Stimulated activated CD8-positive, alpha-beta memory T cell treated with anti-CD3 and anti-CD28 coated beads, Interleukin-4, amount 100 ng/mL, for 1 hour (primary cell): ENCODE measurements around the gene SPATA46.
"Not testable (repeated sequence)": the region's sequence is repeated elsewhere in the genome, so short reads cannot be mapped to it uniquely, and the experiment has no call there.

Experiments
- DNase-seq, 2 donors: peaks; one replicate each; pipeline ENCODE4 v3.0.0-alpha.2; 2020; ENCODE audit warnings: low read depth in 2 of 2, low spot score in 1 of 2

SPATA46 gene, protein sequence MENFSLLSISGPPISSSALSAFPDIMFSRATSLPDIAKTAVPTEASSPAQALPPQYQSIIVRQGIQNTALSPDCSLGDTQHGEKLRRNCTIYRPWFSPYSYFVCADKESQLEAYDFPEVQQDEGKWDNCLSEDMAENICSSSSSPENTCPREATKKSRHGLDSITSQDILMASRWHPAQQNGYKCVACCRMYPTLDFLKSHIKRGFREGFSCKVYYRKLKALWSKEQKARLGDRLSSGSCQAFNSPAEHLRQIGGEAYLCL

DNA sequence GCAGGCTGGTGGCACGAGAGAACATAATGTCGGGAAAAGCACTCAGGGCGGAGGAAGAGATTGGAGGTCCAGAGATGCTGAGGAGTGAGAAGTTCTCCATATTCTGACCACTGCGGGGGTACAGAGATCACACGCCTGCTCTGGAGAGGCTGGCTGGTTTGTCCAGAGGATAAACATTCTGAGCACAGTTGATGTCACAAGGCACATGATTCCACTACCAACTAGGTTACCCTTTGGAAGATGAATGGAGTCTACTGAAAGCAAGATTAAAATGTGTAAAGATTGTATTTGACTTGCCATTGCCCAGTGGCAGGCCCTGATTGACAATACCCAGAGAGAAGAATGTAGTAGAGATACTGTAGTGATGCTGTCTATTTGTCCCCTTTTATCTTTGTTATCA, at the start of gene SPATA46:
Gene SPATA46 (minus strand): TSS at position 164 of the 400 bp plus-strand sequence. CDS start 64 bp downstream, at position 100.
- no peak for DNase-seq

DNA sequence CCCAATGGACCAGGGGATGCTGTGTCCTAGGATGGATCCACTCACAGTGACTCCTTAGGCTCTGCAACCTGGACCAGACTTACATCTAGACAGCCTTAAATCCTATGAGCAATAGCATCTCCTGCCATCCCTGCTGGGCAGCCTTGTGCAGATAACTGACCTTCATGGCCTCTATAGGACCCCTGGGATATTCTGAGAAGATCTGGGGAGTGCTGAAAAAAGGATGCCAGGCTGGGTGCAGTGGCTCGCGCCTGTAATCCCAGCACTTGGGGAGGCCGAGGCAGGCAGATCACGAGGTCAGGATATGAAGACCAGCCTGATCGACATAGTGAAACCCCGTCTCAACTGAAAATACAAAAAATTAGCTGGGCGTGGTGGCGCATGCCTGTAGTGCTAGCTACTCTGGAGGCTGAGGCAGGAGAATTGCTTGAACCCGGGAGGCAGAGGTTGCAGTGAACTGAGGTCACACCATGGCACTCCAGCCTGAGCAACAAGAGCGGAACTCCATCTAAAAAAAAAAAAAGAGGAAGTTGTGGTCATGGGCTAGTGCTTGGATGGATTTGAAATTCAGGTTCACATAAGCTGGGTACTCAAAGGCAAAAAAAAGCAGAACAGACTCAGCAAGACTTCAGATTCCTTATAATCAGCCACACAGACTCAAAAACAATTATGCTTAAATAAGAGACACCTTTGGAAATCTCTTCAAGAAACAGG, 46.2 kb upstream of the SPATA46 start:
- no peak for DNase-seq

DNA sequence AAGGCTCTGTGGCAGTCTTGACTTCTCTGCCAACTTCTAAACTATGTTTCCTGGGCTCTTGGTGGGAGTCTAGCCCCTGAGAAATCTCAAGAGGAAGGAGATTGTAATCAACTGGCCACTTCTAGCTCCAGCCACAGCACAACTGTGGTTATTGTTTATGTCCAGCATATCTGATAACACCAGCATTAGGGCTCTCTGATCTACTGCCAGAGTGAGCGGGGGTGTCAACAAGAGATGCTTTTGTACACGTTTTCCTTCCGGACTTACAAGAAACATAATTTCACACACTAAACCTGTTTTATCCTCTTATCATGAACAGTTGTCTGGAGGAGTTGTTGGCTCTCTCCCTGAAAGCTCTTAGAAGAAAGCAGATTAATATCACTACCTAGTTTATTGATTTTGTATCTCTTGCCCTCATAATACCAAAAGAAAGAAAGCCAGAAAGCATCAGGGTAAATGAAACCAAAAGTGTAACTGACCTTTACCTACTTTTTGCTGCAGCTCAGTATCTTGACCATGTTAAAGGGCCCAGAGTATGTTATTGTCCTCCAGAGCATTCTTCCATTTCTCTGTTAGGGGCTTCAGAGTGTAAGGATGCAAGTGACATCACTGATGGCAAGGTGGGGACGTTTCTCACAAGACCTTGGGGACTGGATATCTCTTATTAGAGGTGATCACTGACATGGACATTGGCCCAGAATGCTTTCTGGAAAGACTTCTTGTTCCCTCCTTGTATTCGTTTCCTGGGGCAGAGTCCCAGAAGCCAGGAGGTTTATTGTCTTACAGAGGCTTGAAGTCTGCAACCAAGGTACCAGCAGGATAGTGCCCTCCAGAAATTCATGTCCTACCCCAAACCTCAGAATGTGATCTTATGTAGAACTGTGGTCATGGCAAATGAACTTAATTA, 44.9 kb upstream of the SPATA46 start:
- no peak for DNase-seq

DNA sequence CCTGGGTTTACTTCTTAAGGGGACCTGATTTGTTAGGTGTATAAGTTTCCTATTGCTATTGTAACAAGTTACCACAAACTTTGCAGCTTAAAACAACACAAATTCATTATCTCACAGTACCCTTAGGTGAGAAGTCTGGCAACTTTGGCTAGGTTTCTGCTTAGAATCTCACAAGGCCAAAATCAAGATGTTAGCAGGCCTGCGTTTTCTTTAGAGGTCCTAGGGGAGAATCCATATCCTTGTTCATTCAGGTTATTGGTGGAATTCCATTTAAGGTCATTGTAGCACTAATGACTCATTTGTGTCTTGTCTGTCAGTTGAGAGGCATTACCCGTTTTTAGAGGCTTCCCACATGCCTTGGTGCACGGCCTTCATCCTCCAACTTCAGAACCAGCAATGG, 43.5 kb upstream of the SPATA46 start:
- DNase-seq: no peak

DNA sequence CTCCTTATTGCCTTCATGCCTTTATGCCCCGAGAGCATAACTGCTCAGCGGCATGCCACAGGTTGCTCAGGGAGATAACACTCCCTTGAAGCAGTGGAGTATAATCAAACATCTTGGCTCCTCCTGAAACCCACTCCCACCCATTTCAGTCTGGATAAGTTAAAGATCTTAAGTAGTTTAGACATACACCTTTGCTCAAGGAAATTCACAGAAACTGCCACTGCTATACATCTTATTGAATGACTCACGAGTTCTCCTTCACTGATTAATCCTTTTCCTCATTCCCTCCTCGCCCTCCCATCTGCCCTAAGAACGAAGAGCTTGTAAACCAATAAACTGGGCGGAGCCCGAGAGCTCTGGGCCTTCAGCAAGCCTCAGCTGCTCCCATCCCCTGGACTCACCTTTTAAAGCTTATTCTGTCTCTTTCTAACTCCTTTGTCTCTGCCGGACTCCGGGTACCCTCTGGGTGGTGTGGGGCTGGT, 42.8 kb upstream of the SPATA46 start:
- not testable (repeated sequence) for DNase-seq

DNA sequence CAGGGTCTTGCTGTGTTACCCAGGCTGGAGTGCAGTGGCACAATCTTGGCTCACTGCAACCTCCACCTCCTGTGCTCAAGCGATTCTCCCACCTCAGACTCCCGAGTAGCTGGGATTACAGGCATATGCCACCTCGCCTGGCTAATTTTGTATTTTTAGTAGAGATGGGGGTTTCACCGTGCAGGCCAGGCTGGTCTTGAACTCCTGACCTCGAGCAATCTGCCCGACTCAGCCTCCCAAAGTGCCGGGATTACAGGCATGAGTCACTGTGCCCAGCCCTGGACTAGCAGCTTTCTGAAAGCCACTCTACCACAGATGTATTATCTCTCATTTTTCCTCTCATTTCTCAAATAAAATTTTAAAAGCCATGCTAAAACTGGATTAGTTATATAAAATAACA, 41.9 kb upstream of the SPATA46 start:
- DNase-seq: not testable (repeated sequence)

DNA sequence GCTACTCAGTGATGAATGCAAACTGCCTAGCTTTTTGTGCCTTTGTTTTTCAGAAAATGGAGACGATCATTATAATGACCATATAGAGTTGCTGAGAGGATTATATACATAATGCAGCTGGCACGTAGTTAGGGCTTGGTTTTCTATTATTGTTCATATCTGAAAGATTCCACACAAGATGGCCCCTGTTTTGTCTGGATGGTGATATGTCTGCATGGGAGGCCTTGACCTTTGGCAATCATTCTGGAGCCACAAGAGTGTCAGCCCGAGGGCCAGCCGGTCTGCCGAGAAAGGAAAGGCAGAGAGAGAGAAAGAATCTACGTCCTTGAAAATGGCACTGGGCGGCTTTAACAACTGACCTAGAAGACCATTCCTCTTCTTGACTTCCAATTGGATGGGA, 41.0 kb upstream of the SPATA46 start:
- no peak for DNase-seq

DNA sequence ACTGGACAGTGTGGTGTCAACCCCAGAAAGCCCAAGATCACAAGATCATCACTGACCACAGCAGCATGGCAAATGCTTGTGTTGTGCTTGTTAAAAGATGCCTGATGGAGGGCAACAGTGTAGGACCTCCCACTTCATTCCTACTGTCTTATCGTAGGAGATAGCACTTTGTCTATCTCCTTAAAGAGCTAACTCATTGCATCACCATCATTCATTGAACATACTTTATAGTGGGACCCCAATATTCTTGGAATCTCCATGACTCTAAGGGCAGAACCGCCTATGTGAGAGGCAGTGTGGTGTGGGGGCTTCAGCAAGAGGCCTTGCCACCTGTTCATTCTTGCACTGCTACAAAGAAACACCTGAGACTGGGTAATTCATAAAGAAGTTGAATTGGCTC, 40.3 kb upstream of the SPATA46 start:
- DNase-seq: no peak

DNA sequence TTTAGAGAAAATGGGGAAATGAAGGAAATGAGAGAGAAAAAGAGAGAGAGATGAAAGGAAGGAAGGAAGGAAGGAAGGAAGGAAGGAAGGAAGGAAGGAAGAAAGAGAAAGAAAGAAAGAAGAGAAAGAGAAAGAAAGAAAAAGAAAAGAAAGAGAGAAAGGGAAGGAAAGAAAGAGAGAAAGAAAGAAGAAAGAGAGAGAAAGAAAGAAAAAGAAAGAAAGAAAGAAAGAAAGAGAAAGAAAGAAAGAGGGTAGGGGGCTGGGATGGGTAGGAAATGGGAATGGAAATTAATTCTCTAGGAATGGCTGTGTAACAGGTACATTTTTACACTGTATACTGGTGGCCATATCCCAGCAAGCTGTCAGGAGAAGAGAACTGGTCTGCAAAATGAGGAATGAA, 39.6 kb upstream of the SPATA46 start:
- DNase-seq: no peak

DNA sequence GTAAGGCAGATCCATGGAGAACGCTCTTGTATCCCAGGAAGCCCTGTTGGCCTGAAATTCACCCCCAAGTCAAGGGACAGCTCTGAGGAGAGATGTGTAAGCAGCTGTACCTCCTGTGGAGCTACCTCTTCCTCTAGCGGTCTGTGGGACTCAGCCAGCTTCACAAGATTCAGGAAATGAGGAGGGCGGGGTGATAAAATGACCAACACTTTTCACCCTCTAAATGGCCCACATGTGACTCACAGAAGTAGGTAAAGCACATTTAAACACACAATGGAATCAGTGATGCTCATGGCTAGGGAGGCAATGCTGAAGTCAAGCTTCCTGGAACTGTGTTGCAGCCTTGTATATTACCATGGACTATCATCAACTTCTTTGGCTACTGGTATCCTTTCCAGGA, 35.3 kb upstream of the SPATA46 start, which contains the start of gene SH2D1B:
Gene SH2D1B (minus strand): TSS at position 135 of the 400 bp plus-strand sequence. CDS start 120 bp downstream, at position 15.
- DNase-seq: no peak

DNA sequence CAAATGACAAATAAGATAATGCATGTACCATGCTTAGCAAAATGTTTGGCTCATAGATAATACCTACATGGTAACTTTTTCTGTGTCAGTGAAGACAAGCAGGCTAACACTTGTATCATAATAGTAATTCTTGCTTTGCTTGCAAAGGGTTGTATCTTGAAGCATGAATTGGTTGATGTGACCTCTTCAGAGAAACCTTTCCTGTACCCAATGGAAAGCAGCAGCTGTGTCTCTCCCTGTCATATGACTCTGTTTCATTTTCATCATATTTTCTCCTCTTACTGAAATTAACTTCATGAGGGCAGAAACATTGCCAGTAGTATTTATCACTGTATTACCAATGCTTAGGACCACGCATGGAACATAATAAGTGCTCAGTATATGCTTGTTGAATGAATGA, 30.9 kb upstream of the SPATA46 start:
- no peak for DNase-seq

DNA sequence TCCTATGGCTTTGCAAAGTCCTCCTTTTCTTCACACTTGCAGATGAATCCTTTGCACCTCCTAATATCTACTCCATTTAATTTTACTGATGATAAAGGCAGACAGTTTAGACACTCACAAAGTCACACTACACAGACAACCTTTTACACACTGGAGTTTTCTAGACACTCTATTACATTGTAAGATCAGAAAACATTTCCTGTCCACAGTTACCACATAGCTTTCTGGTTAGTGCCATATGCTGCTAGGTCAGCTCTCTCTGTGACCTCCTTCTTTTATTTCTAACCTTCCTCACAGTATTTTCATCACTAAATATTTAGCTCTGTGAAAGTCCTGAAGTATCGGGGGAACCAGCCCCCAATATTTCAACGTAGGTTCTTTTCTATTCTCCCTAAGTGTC, 30.2 kb upstream of the SPATA46 start:
- no peak for DNase-seq

DNA sequence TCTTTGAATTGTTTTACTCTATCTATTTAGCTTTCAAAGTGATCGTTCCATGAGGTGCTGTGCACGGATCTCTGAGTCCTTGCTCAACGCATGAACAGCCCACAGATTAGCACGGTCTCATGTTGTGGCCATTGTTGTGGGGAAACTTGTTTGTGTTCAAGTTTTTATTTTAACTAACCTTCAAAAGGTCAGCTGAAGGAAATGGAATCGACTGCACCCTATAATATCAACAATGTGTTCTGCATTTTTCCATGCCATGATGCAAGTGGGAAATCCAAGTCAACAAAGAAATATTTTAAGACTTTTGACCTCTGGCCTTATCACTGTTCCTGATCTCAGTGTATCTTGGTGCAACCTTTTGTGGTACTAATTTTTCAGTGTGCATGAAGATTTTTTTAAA, 29.1 kb upstream of the SPATA46 start:
- DNase-seq: no peak

DNA sequence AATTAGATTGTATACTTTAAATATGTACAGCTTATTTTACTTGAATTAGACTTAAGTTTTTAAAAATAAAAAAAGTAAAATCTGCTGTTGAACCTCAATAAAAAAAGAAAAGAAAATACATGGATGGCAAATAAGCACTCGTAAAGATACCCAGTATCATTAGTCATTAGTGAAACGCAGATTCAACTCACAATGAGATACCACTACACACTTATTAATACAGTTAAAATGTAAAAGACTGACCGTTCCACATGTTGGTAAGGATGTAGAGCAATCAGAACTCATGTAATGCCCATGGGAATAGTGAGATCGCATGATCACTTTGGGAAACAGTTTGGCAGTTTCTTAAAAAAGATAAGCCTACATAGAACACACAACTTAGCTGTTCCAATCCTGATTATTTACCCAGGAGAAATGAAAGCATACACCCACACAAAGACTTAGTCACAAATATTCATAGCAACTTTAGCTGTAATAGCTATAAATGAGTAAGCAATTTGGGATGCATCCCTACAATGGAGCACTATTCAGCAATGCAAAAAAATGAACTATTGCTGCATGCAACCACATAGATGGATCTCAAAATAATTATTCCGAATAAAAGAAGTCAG, 28.0 kb upstream of the SPATA46 start:
- DNase-seq: no peak

DNA sequence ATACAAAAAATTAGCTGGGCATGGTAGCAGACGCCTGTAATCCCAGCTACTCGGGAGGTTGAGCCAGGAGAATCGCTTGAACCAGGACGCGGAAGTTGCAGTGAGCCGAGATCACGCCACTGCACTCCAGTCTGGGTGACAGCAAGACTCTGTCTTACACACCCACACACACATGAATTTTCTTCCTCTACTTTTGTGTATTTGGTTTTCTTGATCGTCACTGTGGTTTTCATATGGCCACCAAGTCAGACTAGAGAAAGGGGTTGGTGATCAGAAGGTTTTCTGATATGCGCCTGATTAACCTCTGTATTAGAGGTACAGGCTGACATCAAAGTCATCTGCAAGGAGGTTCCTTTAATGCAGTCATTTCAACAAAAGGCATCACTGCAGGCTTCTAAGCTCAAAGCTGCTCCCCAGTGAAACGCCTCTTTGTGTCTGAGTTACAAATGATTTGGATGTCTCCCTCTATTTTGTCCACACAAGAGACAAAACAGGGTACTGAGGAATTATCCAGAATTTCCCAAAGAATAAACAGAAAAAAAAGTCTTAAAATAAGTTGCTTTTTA, 24.2 kb upstream of the SPATA46 start:
- no peak for DNase-seq

DNA sequence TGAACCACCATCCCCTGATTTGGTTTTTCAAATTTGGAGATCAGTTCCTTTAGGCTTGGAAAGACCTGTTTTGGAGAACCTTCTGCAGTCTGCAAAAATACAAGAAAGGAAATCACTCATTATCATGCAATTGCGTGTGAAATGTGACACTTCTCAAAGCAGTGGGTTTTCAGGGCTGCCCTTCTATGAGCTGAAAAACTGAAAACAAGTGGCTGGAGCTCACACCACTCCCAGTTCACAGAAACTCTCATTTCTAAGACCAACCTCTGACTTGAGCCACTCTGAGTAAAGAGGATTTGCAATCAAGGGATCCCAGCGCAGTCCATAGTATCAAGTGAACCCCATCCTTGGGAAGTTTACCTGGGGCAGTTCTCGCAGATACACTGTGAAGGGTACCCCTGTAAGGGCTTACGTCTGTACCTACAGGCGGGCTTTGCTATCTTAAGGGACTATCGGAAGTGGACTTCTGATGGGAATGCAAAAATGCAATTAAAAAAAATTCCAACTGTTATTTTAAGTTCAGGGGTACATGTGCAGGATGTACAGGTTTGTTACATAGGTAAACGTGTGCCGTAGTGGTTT, 22.4 kb upstream of the SPATA46 start:
- DNase-seq: no peak

DNA sequence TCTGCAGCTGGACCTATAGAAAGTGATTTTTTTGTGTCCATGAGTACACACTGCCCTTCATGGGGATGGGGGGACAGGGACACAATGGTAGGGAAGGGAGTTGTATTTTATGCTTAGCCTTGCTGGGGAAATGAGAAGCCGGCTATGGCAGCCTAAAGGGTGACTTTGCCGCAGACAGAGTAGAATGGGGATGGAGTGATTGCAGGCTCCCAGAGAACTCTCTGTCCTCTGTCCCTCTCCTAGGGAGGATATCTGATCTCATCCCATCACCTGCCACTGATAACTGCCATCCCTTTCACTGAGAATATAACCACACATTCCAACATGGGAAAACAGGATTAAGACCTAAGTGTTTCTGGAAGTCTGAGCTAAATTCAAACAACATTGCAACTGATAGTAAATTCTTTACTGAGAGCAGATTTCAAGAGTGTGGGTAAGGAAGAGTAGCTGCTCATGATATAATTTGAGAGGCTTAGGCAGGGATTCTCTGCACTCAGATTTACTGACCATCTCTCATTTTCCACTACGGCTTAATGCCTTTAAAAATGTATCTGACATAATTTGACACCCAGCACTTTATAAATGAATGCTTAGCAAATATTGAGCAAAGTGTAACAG, 21.4 kb upstream of the SPATA46 start:
- no peak for DNase-seq

DNA sequence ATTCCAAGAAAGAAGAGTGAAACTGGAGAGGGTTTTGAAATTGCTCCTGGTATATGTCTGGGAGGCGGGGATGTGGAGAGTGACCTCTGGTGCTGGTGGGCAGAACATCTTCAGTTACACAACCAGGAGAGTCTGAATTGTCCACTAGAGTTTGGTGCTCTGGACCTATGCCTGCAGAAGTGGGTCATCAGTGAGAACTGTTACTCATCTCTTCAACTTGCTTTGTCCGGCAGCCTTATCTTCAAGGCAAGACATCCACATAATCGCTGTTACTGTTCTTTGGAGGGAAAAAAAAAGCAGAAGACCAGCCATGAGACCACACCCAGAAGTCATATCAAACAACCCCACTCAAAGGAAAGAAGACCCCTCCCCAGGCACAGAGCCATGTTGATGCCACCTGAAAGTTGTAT, 20.4 kb upstream of the SPATA46 start:
- no peak for DNase-seq

DNA sequence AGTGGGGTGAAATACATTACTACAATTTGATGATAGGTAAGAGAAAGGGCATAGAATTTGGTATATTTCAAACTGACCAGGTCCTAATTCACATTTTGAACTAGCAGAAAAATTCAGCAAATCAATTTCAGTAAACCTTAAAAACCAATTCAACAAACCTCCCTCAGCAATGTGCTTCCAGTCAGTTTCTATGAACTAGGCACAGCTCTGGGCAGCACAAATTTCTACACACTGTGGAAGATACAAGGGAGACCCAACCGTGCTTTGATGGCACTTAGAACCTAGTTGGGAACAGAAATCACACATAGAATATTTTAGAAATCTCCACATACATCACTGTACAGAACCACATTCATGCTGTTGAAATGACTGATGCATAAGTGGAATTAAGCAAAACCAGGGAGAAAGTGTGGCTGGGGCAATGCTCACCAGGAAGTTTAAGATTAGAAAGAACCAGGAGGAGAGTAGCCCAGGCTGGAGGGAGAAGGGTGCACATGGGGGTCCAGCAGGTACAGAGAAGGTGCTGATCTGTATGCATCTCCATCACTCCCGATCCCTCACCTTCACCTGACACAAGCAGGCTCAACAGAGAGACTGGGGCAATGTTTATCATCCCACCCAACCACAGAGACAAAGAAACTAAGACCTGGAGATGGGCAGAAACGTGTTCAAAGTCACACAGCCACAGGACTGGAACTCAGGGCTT, 19.7 kb upstream of the SPATA46 start:
- no peak for DNase-seq
